HG03442 (cell line): ENCODE measurements around the gene ACTL7B.
"Not testable (repeated sequence)": the region's sequence is repeated elsewhere in the genome, so short reads cannot be mapped to it uniquely, and the experiment has no call there.

Experiments used
- ATAC-seq: cut with Tn5 transposase; IDR thresholded peaks from one replicate; pipeline ENCODE4 v1.9.1; 2021; ENCODE audit warnings: mild to moderate bottlenecking, moderate library complexity; ENCODE audit not compliant: unreplicated experiment

The ACTL7B gene

GRCh38 chr9:108845947-108846346 is 9.8 kb downstream of the ACTL7B start:
- ATAC-seq: no peak

GRCh38 chr9:108845507-108845906 is 10.3 kb downstream of the ACTL7B start:
- ATAC-seq: no peak

GRCh38 chr9:108844856-108845255 is 10.9 kb downstream of the ACTL7B start:
- no peak for ATAC-seq

- no peak for ATAC-seq
These were observed 11.4 kb downstream of the ACTL7B start for GRCh38 chr9:108844391-108844790.

GRCh38 chr9:108842610-108843295 is 13.0 kb downstream of the ACTL7B start:
- ATAC-seq: no peak

GRCh38 chr9:108839561-108839960 is 16.2 kb downstream of the ACTL7B start:
- ATAC-seq: not testable (repeated sequence)

GRCh38 chr9:108838017-108838416 is 17.8 kb downstream of the ACTL7B start:
- no peak for ATAC-seq

- ATAC-seq: no peak
These were observed 18.3 kb downstream of the ACTL7B start for GRCh38 chr9:108837530-108837929.

- ATAC-seq: no peak
These were observed 19.0 kb downstream of the ACTL7B start for GRCh38 chr9:108836781-108837180.

GRCh38 chr9:108836319-108836718 is 19.5 kb downstream of the ACTL7B start:
- ATAC-seq: no peak

GRCh38 chr9:108835831-108836230 is 20.0 kb downstream of the ACTL7B start:
- ATAC-seq: no peak

GRCh38 chr9:108834959-108835665 is 20.7 kb downstream of the ACTL7B start:
- no peak for ATAC-seq

GRCh38 chr9:108832179-108832500 is 23.6 kb downstream of the ACTL7B start:
- ATAC-seq: no peak

- ATAC-seq: no peak
These were observed 24.1 kb downstream of the ACTL7B start for GRCh38 chr9:108831496-108832178.

- no peak for ATAC-seq
These were observed 25.5 kb downstream of the ACTL7B start for GRCh38 chr9:108830272-108830671.

GRCh38 chr9:108823829-108824228 is 32.0 kb downstream of the ACTL7B start:
- no peak for ATAC-seq

GRCh38 chr9:108816037-108816436 is 39.7 kb downstream of the ACTL7B start:
- ATAC-seq: no peak

- ATAC-seq: no peak
These were observed 40.6 kb downstream of the ACTL7B start for GRCh38 chr9:108815156-108815555.

GRCh38 chr9:108813951-108814601 is 41.7 kb downstream of the ACTL7B start:
- no peak for ATAC-seq

- no peak for ATAC-seq
These were observed 43.3 kb downstream of the ACTL7B start for GRCh38 chr9:108812396-108813025.

GRCh38 chr9:108811944-108812343 is 43.8 kb downstream of the ACTL7B start:
- no peak for ATAC-seq
